Metanephros (tissue), 1 donor: ENCODE data around the gene ARHGAP33. TPM values are rescaled to one million over a fixed set of nuclear protein-coding genes. Genes with fewer than 3 reads are reported as not detected.

Experiments
- total RNA-seq: library from RNA; depleted of rRNA; stranded (reverse); fragments of >200 nt; gene quantifications from one replicate; pipeline ENCODE4 v1.2.3, GENCODE V29; 2014

The ARHGAP33 gene
- 27.4 TPM for total RNA-seq

GRCh38 chr19:35775298-35776101 is at the start of gene ARHGAP33:
TSS of gene ARHGAP33 (plus strand) at chr19:35775564. CDS start at chr19:35775659, 95 bp downstream.

GRCh38 chr19:35742121-35742724 is 33.1 kb upstream of the ARHGAP33 start, which contains the start of gene IGFLR1:
TSS of gene IGFLR1 (minus strand) at chr19:35742452. CDS start at chr19:35741180, 1,272 bp downstream.

DNA sequence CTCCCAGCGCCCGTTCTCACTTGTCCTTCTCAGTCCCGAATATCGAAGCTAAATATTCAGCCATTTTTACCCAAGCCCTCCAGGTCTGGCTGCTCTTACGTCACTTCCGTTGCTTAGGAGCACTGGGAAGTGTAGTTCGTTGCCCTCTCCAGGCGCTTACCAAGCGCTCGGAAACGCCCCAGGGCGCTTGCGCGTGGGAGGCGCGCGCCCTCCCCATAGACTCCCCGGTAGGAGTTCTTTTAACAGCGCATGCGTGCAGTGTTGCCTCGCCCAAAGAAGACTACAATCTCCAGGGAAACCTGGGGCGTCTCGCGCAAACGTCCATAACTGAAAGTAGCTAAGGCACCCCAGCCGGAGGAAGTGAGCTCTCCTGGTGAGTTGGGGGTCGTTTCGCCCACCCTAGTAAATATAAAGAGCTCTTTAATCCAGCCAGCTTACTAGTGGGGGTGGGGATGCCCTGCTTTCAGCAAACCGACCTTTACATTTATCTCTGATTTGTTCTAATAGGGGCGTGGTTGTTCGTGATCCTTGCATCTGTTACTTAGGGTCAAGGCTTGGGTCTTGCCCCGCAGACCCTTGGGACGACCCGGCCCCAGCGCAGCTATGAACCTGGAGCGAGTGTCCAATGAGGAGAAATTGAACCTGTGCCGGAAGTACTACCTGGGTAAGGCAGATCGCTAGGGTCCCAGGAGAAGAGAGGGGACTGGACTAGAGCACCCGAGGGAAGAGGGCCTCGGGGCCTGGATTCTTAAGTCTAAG is 29.9 kb upstream of the ARHGAP33 start, which contains the start of the genes PSENEN and U2AF1L4:
Gene PSENEN, plus strand, starts transcription at position 324 of the 759 bp plus-strand sequence. Its CDS starts 280 bp downstream, at position 604.
Gene U2AF1L4, minus strand, starts transcription at position 91 of the 759 bp plus-strand sequence. Its CDS starts 27 bp downstream, at position 64.

GRCh38 chr19:35748106-35749020 is 27.0 kb upstream of the ARHGAP33 start, which contains the start of gene LIN37:
TSS of gene LIN37 (plus strand) at chr19:35748576. CDS start at chr19:35748725, 149 bp downstream.

DNA sequence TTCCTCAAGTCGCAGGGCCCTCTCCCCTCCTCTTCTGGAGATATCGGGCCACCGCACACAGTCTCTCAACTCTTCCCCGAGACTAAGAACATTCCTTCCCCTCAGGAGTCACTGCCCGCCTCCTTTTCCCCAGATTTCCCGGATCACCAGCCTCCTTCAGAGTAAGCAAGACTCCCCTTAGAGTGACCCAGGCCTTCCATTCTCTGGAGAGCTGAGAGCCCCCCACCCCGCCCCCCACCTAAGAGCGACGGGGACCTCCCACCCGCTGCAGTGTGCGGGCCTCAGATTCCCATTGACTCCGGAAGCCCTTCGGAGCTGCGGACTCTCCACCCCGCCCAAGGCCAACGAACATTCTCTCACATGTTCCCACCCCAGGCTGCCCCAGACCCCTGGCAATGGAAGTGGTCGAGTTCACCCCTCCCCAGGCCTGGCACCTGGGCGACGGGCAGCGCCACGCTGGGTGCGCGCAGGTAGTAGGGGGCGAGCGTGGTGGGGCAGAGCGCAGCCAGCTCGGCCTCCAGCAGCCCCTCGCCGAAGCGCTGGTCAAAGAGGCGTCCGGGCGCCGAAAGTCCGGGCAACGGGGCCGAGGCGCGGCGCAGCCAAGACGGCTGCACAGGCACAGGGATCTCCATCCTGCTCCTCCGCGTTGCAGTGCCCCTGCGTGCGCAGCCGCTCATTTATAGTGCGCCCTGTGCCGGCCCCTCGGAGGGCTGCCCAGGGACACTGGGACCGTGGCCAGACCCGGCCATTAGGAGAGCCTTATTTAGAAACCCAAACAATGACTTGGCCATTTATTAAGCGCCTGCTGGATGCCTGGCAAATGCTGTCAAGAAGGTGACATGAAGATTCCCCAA is 18.8 kb upstream of the ARHGAP33 start, which contains the start of gene HSPB6:
Gene HSPB6, minus strand, starts transcription at position 653 of the 854 bp plus-strand sequence. Its CDS starts 21 bp downstream, at position 632.

GRCh38 chr19:35757749-35758608 is 17.4 kb upstream of the ARHGAP33 start, which contains the start of gene PROSER3:
TSS of gene PROSER3 (plus strand) at chr19:35758176. CDS start at chr19:35758216, 40 bp downstream.

GRCh38 chr19:35812220-35813042 is 37.1 kb downstream of the ARHGAP33 start, which contains the start of gene PRODH2:
TSS of gene PRODH2 (minus strand) at chr19:35812845. CDS start at chr19:35812805, 40 bp downstream.

Other genes with a start within 250 kb of the ARHGAP33 start
- gene SBSN, start 247.3 kb upstream of the ARHGAP33 start, total RNA-seq, result not detected
- not detected for gene GAPDHS, start 242.1 kb upstream of the ARHGAP33 start, total RNA-seq
- 74.1 TPM for gene TMEM147, start 229.9 kb upstream of the ARHGAP33 start, total RNA-seq
- gene ATP4A, start 211.9 kb upstream of the ARHGAP33 start, total RNA-seq, result 0.41 TPM
- not detected for gene PMIS2, start 189.4 kb upstream of the ARHGAP33 start, total RNA-seq
- gene HAUS5, start 162.8 kb upstream of the ARHGAP33 start, total RNA-seq, result 14.3 TPM
- 40.6 TPM for gene RBM42, start 146.5 kb upstream of the ARHGAP33 start, total RNA-seq
- 0.47 TPM for gene ETV2, start 133.8 kb upstream of the ARHGAP33 start, total RNA-seq
- gene COX6B1, start 127.2 kb upstream of the ARHGAP33 start, total RNA-seq, result 303 TPM
- gene UPK1A, start 109.0 kb upstream of the ARHGAP33 start, total RNA-seq, result 20.4 TPM
- not detected for gene ZBTB32, start 71.0 kb upstream of the ARHGAP33 start, total RNA-seq
- 28.0 TPM for gene KMT2B, start 57.6 kb upstream of the ARHGAP33 start, total RNA-seq
- gene IGFLR1, start 33.1 kb upstream of the ARHGAP33 start, total RNA-seq, result 4.5 TPM
- 14.9 TPM for gene U2AF1L4, start 30.1 kb upstream of the ARHGAP33 start, total RNA-seq
- gene PSENEN, start 29.9 kb upstream of the ARHGAP33 start, total RNA-seq, result 22.9 TPM
- 11.3 TPM for gene LIN37, start 27.0 kb upstream of the ARHGAP33 start, total RNA-seq
- gene HSPB6, start 18.5 kb upstream of the ARHGAP33 start, total RNA-seq, result 51.6 TPM
- 15.9 TPM for gene PROSER3, start 17.4 kb upstream of the ARHGAP33 start, total RNA-seq
- gene PRODH2, start 37.3 kb downstream of the ARHGAP33 start, total RNA-seq, result 14.4 TPM
- 32.8 TPM for gene NPHS1, start 76.9 kb downstream of the ARHGAP33 start, total RNA-seq
- 3.9 TPM for gene KIRREL2, start 81.3 kb downstream of the ARHGAP33 start, total RNA-seq
- gene APLP1, start 93.0 kb downstream of the ARHGAP33 start, total RNA-seq, result 10.3 TPM
- gene NFKBID, start 125.0 kb downstream of the ARHGAP33 start, total RNA-seq, result 12.7 TPM
- 6.9 TPM for gene HCST, start 127.0 kb downstream of the ARHGAP33 start, total RNA-seq
- 24.3 TPM for gene TYROBP, start 132.7 kb downstream of the ARHGAP33 start, total RNA-seq
- 9.9 TPM for gene LRFN3, start 160.8 kb downstream of the ARHGAP33 start, total RNA-seq
- gene SDHAF1, start 219.6 kb downstream of the ARHGAP33 start, total RNA-seq, result 15.9 TPM
- gene SYNE4, start 233.2 kb downstream of the ARHGAP33 start, total RNA-seq, result 7.4 TPM
- gene ALKBH6, start 238.6 kb downstream of the ARHGAP33 start, total RNA-seq, result 10.3 TPM